SU-DHL-6 (cell line): Measurements from ENCODE around the gene TRDMT1.

Experiments used
- H2AFZ ChIP-seq: fragments of 200-600 bp; sonication (generic); 2 replicates; pipeline ENCODE4 v1.6.1; 2014; ENCODE audit warnings: low read depth, mild to moderate bottlenecking, moderate library complexity, mixed read lengths, antibody characterized with exemption, low read length; ENCODE audit not compliant: severe bottlenecking
- H3F3A ChIP-seq: fragments of 200-600 bp; shearing (Covaris generic); 2 replicates; pipeline ENCODE4 v1.6.0; 2016; ENCODE audit warnings: antibody characterized with exemption, mild to moderate bottlenecking; ENCODE audit not compliant: insufficient read depth
- H3K27ac ChIP-seq: fragments of 200-600 bp; sonication (generic); 2 replicates; pipeline ENCODE4 v1.5.1; 2016; ENCODE audit warnings: low read depth, mild to moderate bottlenecking, low read length, moderate library complexity, mixed read lengths
- H3K27me3 ChIP-seq: fragments of 200-600 bp; sonication (generic), shearing (Covaris generic); 2 replicates; pipeline ENCODE4 v1.6.0; 2014; ENCODE audit warnings: mild to moderate bottlenecking, low read length
- H3K36me3 ChIP-seq: fragments of 200-600 bp; sonication (generic); 2 replicates; pipeline ENCODE4 v1.6.1; 2014; ENCODE audit warnings: mild to moderate bottlenecking, low read length, mixed read lengths
- H3K4me2 ChIP-seq: fragments of 300-600, 200-600 bp; shearing (Covaris generic), sonication (generic); 2 replicates; pipeline ENCODE4 v1.6.0; 2014; ENCODE audit warnings: low read length, low read depth, mild to moderate bottlenecking; ENCODE audit not compliant: poor library complexity, severe bottlenecking
- H3K4me3 ChIP-seq: fragments of 200-600 bp; sonication (generic); 2 replicates; pipeline ENCODE4 v1.5.1; 2014; ENCODE audit warnings: antibody characterized with exemption, low read length, mild to moderate bottlenecking, mixed read lengths; ENCODE audit not compliant: insufficient read depth, poor library complexity, severe bottlenecking
- H3K79me2 ChIP-seq: fragments of 200-600 bp; sonication (generic); 2 replicates; pipeline ENCODE4 v1.6.1; 2014; ENCODE audit warnings: mild to moderate bottlenecking, low read length, moderate library complexity; ENCODE audit not compliant: insufficient read depth
- H3K9ac ChIP-seq: fragments of 200-600 bp; sonication (generic); 2 replicates; pipeline ENCODE4 v1.7.0; 2014; ENCODE audit warnings: mild to moderate bottlenecking, low read length
- H3K9me2 ChIP-seq: fragments of 200-600 bp; sonication (generic); replicated peaks from 2 replicates; pipeline ENCODE4 v1.6.1; 2014; ENCODE audit warnings: low read length; ENCODE audit not compliant: insufficient read depth
- H3K9me3 ChIP-seq: fragments of 200-600 bp; sonication (generic); 2 replicates; pipeline ENCODE4 v1.6.1; 2014; ENCODE audit warnings: low read length, mixed read lengths; ENCODE audit not compliant: insufficient read depth
- H4K20me1 ChIP-seq: fragments of 200-600 bp; sonication (generic); 2 replicates; pipeline ENCODE4 v1.6.1; 2014; ENCODE audit warnings: low read depth, mild to moderate bottlenecking, antibody characterized with exemption, low read length, moderate library complexity, mixed read lengths
- EZH2phosphoT487 ChIP-seq: fragments of 200-600 bp; sonication (generic), shearing (Covaris generic); conservative IDR thresholded peaks from 2 replicates; pipeline ENCODE4 v1.6.1; 2018; ENCODE audit warnings: mild to moderate bottlenecking, antibody characterized with exemption, low read length, moderate library complexity, mixed read lengths
- TF ChIP-seq, protein P1 (sequence below): fragments of 200-600 bp; sonication (generic); IDR thresholded peaks from one replicate; pipeline ENCODE4 v1.5.1; 2017; ENCODE audit warnings: antibody characterized with exemption, mild to moderate bottlenecking, low read length, moderate library complexity; ENCODE audit not compliant: insufficient read depth, poor library complexity, severe bottlenecking

The TRDMT1 gene

DNA sequence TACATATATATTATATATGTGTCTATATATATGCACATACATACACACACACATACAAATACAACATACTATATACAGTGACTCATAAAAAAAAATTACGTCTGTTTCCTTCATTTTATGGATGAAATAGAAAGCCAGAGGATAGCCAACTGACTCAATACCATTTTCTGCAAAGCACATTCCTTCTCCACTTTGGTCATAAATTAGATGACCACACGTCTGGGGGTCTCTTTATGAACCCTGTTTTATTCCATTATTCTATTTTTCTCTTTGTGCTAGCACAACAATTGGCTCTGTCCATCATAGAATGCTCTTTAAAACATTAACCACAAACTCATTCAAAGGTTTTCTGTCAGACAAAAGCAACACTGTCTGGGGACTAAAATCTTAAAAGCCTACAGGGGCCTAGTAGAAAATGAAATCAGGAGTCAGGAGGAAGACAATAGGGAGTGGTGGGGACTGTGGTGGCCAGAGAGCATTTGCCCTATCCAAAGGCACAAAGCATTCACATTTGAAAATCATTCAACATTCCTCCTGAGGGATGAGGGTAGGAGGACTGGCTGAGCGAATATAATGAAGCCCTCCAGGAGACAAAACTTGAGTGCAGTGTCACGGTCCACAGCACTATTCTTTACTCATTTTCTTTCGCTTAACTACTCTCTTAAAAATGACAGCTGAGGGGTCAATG, 76.1 kb downstream of the TRDMT1 start:
- no peaks in the 10 kb centered on the region for H3K27me3 ChIP-seq
- no peaks in the 10 kb centered on the region for H4K20me1 ChIP-seq
- H3K4me2 ChIP-seq = no peak overlapping the region
- no peak overlapping the region for H3K9ac ChIP-seq
- H3K4me3 ChIP-seq = no peak overlapping the region
- H3F3A ChIP-seq = no peaks in the 10 kb centered on the region
- no peak overlapping the region for H2AFZ ChIP-seq
- H3K9me2 ChIP-seq = no peaks in the 10 kb centered on the region
- TF ChIP-seq, protein P1, sequence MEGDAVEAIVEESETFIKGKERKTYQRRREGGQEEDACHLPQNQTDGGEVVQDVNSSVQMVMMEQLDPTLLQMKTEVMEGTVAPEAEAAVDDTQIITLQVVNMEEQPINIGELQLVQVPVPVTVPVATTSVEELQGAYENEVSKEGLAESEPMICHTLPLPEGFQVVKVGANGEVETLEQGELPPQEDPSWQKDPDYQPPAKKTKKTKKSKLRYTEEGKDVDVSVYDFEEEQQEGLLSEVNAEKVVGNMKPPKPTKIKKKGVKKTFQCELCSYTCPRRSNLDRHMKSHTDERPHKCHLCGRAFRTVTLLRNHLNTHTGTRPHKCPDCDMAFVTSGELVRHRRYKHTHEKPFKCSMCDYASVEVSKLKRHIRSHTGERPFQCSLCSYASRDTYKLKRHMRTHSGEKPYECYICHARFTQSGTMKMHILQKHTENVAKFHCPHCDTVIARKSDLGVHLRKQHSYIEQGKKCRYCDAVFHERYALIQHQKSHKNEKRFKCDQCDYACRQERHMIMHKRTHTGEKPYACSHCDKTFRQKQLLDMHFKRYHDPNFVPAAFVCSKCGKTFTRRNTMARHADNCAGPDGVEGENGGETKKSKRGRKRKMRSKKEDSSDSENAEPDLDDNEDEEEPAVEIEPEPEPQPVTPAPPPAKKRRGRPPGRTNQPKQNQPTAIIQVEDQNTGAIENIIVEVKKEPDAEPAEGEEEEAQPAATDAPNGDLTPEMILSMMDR = no peak
- TF ChIP-seq EZH2phosphoT487 = no peak
- no peaks in the 10 kb centered on the region for H3K36me3 ChIP-seq
- no peak overlapping the region for H3K27ac ChIP-seq
- no peaks in the 10 kb centered on the region for H3K79me2 ChIP-seq
- no peaks in the 10 kb centered on the region for H3K9me3 ChIP-seq

DNA sequence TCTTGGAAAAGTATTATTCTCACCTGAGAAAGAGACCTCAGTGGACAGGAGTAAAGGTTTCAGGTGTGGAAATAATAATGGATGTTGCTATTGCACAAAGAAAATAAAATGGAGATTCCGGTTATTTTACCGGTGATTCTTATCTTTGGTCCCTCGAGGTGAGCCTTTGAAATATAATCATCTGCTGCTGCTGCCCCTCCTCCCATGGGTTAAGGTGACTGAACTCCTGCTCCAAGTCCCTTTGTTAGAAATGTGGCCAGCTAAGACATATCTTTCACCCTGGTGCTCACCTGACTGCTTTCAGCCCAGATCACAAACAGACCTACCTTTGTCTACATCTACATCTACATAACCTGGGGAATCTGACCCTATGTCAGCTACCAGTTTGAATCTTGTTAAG, 77.5 kb downstream of the TRDMT1 start:
- H4K20me1 ChIP-seq = no peaks in the 10 kb centered on the region
- no peaks in the 10 kb centered on the region for H3K9me3 ChIP-seq
- TF ChIP-seq, protein P1 = no peak
- TF ChIP-seq EZH2phosphoT487 = no peak

DNA sequence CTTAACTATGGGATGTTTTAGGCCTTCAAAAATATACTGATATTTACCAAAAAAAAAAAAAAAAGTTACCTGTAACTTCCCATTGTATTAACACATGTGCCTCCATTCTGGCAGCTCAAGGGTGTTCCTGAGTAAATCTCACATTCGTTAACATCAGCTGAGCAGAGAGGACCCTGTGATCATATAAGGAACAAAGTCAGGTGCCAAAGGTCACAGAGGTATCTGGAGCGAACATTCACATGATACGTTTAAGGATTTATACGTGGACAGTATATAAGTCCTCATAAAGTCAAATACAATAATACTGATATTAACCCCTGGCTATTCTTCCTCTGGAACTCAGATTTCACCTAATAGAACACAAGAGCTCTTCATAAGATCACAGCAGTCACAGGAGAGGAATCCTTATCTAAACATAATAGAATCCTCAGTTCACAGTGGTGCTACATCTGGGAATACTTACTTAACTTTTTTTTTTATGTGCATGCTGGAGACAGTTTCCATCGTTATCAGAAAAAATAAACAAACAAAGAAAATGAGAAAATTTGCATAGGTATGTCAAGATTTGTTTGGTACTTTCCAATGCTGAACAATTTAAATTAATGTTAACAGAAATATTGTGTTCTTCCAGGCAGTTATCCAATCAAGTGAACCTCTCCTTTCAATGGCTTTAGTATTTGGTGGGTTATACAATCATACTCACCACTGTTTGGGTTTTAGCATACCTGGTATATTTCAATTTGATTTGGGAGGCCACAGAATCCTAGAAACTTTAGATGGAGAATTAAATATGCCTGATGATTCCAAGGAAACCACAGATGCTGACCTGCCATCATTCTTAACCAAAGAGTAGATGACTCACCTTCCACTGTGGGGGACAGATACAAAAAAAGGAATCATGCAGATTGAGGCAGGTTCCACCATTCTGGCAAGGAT, 78.5 kb downstream of the TRDMT1 start:
- Histone ChIP-seq H3K4me3 (no peak overlapping the region), H3K79me2 (no peaks in the 10 kb centered on the region), H3K9me3 (no peaks in the 10 kb centered on the region), H3K9me2 (no peaks in the 10 kb centered on the region), H3K27ac (no peak overlapping the region), H2AFZ (no peak overlapping the region), H3K4me2 (no peak overlapping the region), H3K9ac (no peak overlapping the region), H3K36me3 (no peaks in the 10 kb centered on the region), H4K20me1 (no peaks in the 10 kb centered on the region), H3K27me3 (no peaks in the 10 kb centered on the region), H3F3A (no peaks in the 10 kb centered on the region)
- no peak for TF ChIP-seq EZH2phosphoT487
- TF ChIP-seq, protein P1 = no peak

More for the DNA sequence above, 77.5 kb downstream of the TRDMT1 start:
- Histone ChIP-seq H3K27ac (no peak overlapping the region), H3K27me3 (no peaks in the 10 kb centered on the region), H3K4me2 (no peak overlapping the region), H3K79me2 (no peaks in the 10 kb centered on the region), H3F3A (no peaks in the 10 kb centered on the region), H2AFZ (no peak overlapping the region), H3K9me2 (no peaks in the 10 kb centered on the region), H3K36me3 (no peaks in the 10 kb centered on the region), H3K9ac (no peak overlapping the region), H3K4me3 (no peak overlapping the region)
